Measurements from ENCODE around the gene GPRC5C.

The GPRC5C gene

GRCh38 chr17:74461611-74462010 lies 29.7 kb downstream of the GPRC5C start:
- Histone ChIP-seq H2AFZ (no peak overlapping the region), H3K27me3 (ENCODE audit: control insufficient read depth, insufficient read depth, low read length) (no peaks in the 10 kb centered on the region), H3K4me3 (ENCODE audit: low read depth, low read length) (no peak overlapping the region), H3K4me1 (peaks cover 6% of the 10 kb centered on the region), H3K4me2 (ENCODE audit: low read length) (no peak overlapping the region), H3K79me2 (no peaks in the 10 kb centered on the region), H3K27ac (no peak overlapping the region), H3K9ac (no peak overlapping the region), H3K9me3 (ENCODE audit: control insufficient read depth, low read length) (no peaks in the 10 kb centered on the region), H3K36me3 (ENCODE audit: control insufficient read depth, insufficient read depth, low read length) (no peaks in the 10 kb centered on the region)
- no peak for TF ChIP-seq CTCF (IDR thresholded peaks at IDR 0.05)

- no peaks in the 10 kb centered on the region for H3K79me2 ChIP-seq
- no peak overlapping the region for H3K4me2 ChIP-seq (ENCODE audit: low read length)
- H3K27ac ChIP-seq = no peak overlapping the region
- TF ChIP-seq CTCF (IDR thresholded peaks at IDR 0.05) = no peak
- H3K36me3 ChIP-seq (ENCODE audit: control insufficient read depth, insufficient read depth, low read length) = no peaks in the 10 kb centered on the region
- no peaks in the 10 kb centered on the region for H3K27me3 ChIP-seq (ENCODE audit: control insufficient read depth, insufficient read depth, low read length)
- H2AFZ ChIP-seq = no peak overlapping the region
- H3K4me1 ChIP-seq = no peaks in the 10 kb centered on the region
- H3K4me3 ChIP-seq (ENCODE audit: low read depth, low read length) = no peak overlapping the region
- H3K9me3 ChIP-seq (ENCODE audit: control insufficient read depth, low read length) = no peaks in the 10 kb centered on the region
- no peak overlapping the region for H3K9ac ChIP-seq
Measured at GRCh38 chr17:74464730-74465377, 33.0 kb downstream of the GPRC5C start.

GRCh38 chr17:74465378-74466110 lies 33.7 kb downstream of the GPRC5C start:
- Histone ChIP-seq H3K79me2 (no peaks in the 10 kb centered on the region), H3K36me3 (ENCODE audit: control insufficient read depth, insufficient read depth, low read length) (no peaks in the 10 kb centered on the region), H3K27me3 (ENCODE audit: control insufficient read depth, insufficient read depth, low read length) (no peaks in the 10 kb centered on the region), H3K4me1 (no peaks in the 10 kb centered on the region), H3K9ac (no peak overlapping the region), H3K4me3 (ENCODE audit: low read depth, low read length) (no peak overlapping the region), H3K9me3 (ENCODE audit: control insufficient read depth, low read length) (no peaks in the 10 kb centered on the region), H3K27ac (no peak overlapping the region), H3K4me2 (ENCODE audit: low read length) (no peak overlapping the region), H2AFZ (no peak overlapping the region)
- TF ChIP-seq CTCF (IDR thresholded peaks at IDR 0.05) = no peak

- Histone ChIP-seq H3K9ac (no peak within 1 kb of the TSS), H3K9me3 (ENCODE audit: control insufficient read depth, low read length) (no peaks in the 10 kb centered on the region), H3K36me3 (ENCODE audit: control insufficient read depth, insufficient read depth, low read length) (no peaks in the 10 kb centered on the region), H3K27ac (no peak within 1 kb of the TSS), H3K4me2 (ENCODE audit: low read length) (no peak within 1 kb of the TSS), H2AFZ (no peak within 1 kb of the TSS), H3K4me1 (no peaks in the 10 kb centered on the region), H3K79me2 (no peaks in the 10 kb centered on the region), H3K27me3 (ENCODE audit: control insufficient read depth, insufficient read depth, low read length) (no peaks in the 10 kb centered on the region), H3K4me3 (ENCODE audit: low read depth, low read length) (peak within 1 kb of the TSS; percentile 27)
- no peak for TF ChIP-seq CTCF (IDR thresholded peaks at IDR 0.05)
Measured at GRCh38 chr17:74466111-74466827, 34.4 kb downstream of the GPRC5C start, which contains the start of gene CD300A. TSS of gene CD300A (plus strand) at chr17:74466634. CDS start at chr17:74466704, 70 bp downstream.

Data from parathyroid adenoma (tissue), 2 donors.